ENCODE data around the gene GRIP2.

GRCh38 chr3:14477311-14477935 lies 62.7 kb downstream of the GRIP2 start:
- TF ChIP-seq POLR2A (IDR thresholded peaks at IDR 0.05) = no peak
- TF ChIP-seq, protein P1, sequence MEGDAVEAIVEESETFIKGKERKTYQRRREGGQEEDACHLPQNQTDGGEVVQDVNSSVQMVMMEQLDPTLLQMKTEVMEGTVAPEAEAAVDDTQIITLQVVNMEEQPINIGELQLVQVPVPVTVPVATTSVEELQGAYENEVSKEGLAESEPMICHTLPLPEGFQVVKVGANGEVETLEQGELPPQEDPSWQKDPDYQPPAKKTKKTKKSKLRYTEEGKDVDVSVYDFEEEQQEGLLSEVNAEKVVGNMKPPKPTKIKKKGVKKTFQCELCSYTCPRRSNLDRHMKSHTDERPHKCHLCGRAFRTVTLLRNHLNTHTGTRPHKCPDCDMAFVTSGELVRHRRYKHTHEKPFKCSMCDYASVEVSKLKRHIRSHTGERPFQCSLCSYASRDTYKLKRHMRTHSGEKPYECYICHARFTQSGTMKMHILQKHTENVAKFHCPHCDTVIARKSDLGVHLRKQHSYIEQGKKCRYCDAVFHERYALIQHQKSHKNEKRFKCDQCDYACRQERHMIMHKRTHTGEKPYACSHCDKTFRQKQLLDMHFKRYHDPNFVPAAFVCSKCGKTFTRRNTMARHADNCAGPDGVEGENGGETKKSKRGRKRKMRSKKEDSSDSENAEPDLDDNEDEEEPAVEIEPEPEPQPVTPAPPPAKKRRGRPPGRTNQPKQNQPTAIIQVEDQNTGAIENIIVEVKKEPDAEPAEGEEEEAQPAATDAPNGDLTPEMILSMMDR (IDR thresholded peaks at IDR 0.05) = no peak
